Cortex of kidney (tissue), 1 donor: ENCODE results near the gene PPP2R2B.

Source experiments
- DNase-seq: peaks from one replicate; lab custom pipeline; 2025; lab: John Stamatoyannopoulos, UW

The PPP2R2B gene

DNA sequence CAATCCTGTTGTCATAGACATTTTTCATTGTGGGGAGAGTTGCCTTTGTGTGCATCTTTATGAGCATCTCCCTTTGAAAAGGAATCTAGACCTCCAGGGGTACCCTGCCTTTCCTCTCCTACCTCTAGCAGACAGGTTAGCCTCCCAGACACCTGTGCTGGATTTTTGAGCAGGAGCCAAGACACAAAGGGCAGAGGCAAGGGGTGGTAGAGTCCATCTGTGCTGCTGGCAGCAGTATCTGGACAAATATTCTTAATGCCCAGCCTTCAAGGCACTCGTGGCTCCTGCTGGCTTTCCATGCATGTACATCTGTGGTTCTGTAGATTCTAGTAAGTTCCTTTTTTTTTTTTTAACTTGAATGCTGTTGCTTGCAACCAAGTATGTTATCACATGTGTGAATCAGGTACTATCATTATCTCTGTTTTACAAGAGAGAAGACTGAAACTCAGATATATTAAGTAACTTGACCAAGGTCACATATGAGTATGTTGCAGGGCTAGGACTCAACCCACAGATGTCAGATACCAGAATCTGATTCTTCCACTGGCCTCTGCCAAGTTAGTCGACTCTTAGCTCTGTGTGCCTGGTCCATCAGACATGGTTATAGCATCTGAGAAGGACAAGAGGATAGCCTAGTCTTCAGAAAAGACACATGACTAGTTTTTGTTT is 329.6 kb downstream of the PPP2R2B start:
- DNase-seq, result no peak

DNA sequence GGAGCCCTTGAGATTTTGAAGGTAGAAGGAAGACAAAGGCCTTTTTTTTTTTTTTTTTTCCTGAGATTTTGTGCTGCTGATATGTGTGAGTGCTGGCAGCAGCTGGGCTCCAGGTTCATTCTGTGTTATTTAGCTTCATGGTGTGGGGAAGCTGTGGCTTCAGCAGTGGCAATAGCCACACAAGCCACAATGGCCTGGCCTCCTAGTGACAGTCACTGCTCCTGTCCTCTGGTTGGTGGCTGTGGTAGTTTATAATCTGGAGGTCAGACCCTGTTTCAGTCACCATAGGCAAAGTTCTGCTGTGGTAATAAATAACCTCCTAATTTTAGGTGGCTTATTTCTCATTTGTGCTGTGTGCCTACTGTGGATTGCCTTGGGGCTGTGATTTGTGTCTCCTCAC is 334.3 kb downstream of the PPP2R2B start:
- no peak for DNase-seq

DNA sequence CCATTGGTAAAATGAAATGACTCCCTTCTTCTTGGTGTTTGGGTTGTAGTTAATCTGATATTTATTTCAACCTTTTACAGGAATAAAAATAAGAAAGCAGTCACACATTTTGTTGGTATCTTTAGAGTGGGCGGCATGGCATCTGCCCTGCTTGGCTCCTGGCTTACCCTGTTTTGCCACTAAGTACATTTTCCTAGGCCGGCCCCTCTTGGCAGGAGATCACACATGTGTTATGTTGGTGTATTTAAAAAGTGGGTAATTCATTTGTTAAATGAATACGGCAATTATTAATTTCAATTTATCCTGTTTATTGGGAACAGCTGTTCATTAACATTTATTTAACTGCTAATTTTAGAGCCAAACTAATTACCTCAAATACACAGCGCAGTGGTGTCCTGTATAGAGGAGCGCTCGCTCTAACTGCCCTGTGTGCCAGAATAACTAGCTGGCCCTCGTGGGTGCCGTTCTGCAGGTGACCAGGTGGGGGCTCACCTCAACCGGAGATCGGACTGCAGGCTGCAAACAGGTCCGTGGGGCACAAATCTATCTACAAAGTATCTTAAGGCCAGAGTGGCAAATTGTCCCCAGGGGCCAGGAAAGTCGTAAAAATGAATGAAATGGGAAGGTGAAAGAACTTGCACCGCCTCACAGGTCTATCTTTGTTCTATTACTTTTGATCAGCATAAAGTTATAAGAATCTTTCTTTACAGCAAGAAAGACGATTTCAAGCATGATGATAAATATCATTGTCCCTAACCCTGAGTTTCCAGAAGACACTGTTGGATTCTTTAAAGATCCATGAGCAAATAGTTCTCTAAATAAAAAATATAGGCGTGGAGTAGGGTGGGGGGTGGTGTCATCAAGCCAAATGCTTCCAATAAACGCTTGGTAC is 336.4 kb downstream of the PPP2R2B start:
- no peak for DNase-seq

DNA sequence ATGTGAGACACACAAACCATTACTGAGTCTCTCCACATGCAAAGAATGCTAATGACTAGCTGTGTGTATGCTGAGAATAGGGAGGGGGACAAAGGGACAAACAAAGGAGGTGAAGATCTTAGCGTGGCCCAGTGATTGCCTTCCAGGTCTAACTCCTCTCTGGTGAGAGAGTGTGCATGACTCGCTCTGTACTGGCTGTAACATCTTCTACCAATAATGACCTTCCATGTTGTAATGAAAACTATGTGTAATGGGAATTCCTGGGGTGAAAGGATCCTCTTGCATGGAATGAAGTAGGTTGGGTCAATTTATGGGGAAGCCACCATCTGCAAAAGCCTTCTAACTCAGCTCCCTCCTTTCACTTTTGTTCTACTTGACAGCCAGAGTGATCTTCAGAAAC is 338.1 kb downstream of the PPP2R2B start:
- DNase-seq, result no peak

DNA sequence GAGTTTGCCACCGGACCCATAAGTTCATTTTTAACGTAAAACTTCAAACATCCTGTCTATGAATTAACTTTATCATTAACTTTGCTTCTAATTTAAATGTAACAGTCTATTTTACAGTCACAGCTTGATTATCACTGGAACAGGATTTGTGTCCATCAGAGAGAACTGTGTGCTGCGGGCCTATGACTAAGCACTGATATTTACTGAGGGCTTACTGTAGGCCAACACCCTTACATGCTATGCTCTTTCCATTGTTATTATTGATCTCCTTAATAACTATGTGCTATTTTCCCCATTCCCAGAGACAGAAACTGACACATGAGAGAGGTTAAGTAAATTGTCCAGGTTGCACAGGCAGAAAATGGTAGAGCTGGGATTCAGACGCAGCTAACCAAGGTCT is 338.6 kb downstream of the PPP2R2B start:
- DNase-seq, result no peak

DNA sequence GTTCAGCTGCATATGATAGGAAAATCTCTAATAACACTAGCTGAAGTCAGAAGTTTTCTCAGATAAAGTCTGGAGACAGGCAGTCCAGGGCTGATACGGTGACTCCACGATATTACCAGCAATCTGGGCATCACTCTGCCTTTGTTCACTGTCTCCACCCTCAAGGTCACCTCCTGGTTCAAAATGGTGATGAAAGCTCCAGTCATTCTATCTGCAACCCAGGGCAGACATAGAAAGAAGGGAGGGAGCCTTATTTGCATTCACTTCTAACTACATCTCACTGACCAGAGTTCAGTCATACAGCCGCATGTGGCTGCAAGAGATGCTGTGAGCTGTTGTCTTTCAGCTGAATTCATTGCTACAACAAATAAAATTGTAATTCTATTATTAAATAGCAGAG is 340.1 kb downstream of the PPP2R2B start:
- no peak for DNase-seq

DNA sequence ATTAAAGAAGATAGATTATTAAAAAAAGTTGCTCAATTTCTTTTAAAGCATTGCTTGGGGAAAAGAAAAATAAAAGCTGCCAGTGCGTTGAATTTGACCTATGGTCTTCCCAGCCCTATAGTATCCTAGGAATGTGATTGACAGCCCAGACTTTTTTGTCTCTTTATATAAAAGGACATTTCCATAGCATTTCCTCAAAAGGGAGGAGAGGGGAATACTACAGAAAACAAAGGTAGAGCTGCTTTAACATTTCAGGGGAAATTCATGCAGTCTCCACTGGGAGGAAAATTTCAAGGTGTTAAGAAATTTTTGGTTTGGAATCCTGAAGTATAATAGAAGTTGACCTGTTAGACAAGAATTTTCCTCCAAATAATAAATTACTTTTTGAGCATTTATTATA is 344.7 kb downstream of the PPP2R2B start:
- no peak for DNase-seq

DNA sequence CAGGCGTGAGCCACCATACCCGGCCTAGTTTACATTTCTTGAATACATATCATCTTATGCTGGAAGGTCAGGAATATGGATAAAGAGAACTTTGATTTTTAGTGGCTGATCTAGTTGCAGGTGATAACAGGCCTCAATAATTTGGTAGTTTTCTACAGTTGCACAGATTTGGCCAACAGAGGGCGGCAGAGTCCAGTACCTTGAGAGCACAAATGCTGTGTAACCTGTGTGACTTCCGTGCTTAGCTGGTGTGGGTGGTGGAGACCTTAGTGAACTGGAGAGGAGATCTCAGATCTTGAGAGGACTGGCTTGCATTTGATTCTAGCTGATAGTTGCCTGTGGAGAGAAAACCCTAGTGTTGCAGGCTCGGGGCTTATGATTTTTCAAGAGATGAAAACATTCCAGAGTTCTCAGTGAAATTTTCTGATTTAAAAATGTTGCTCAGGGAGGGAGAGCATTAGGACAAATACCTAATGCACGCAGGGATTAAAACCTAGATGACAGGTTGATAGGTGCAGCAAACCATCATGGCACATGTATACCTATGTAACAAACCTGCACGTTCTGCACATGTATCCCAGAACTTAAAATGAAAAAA is 345.2 kb downstream of the PPP2R2B start:
- DNase-seq, result no peak
